H1 (cell line): ENCODE data around the gene MAGI2. TPM values are rescaled to one million over a fixed set of nuclear protein-coding genes. Genes with fewer than 3 reads are reported as not detected.

Experiments used
- CTCF ChIA-PET: fragments of 300-600 bp; sonication (Branson Sonifier 250); formaldehyde crosslinking; loops from one replicate; lab custom pipeline; 2021; ENCODE audit not compliant: partially characterized antibody; lab: Charles Lee
- POLR2A ChIA-PET: fragments of 300-600 bp; sonication (Branson Sonifier 250); formaldehyde crosslinking; loops from one replicate; lab custom pipeline; 2021; ENCODE audit warnings: inconsistent platforms; ENCODE audit not compliant: partially characterized antibody; lab: Charles Lee
- DNase-seq, 2 experiments: peaks; one replicate each; pipeline versions ENCODE4 v3.0.0 to v3.0.0-alpha.2; 2010 to 2022; ENCODE audit warnings: low spot score in 2 of 2, low read depth in 1 of 2, mixed read lengths in 1 of 2
- FAIRE-seq: peaks from 2 replicates; lab custom pipeline; 2011; peaks lifted over from hg19 to GRCh38; lab: Jason Lieb, UNC
- H2AFZ ChIP-seq: 2 replicates; pipeline ENCODE4 v1.8.1; 2012; ENCODE audit warnings: low read length, inconsistent platforms
- H2AK5ac ChIP-seq: 2 replicates; pipeline ENCODE4 v1.6.1; 2013; ENCODE audit warnings: low read depth, low read length
- H2BK120ac ChIP-seq: replicated peaks from 2 replicates; pipeline ENCODE3; 2013; ENCODE audit warnings: low read depth, low read length, inconsistent platforms
- H2BK12ac ChIP-seq: 2 replicates; pipeline ENCODE4 v1.6.1; 2013; ENCODE audit warnings: low read depth, low read length
- H2BK15ac ChIP-seq: 2 replicates; pipeline ENCODE4 v1.6.1; 2013; ENCODE audit warnings: low read length
- H2BK20ac ChIP-seq: 2 replicates; pipeline ENCODE4 v1.6.1; 2013; ENCODE audit warnings: low read length
- H2BK5ac ChIP-seq: 2 replicates; pipeline ENCODE4 v1.6.1; 2013; ENCODE audit warnings: low read depth, low read length
- H3K14ac ChIP-seq: 2 replicates; pipeline ENCODE4 v1.6.1; 2013; ENCODE audit warnings: inconsistent platforms; ENCODE audit not compliant: insufficient read length
- H3K18ac ChIP-seq: 2 replicates; pipeline ENCODE4 v1.6.1; 2013; ENCODE audit warnings: low read length; ENCODE audit errors: extremely low read depth
- H3K23ac ChIP-seq: 2 replicates; pipeline ENCODE4 v1.6.1; 2013; ENCODE audit warnings: inconsistent platforms; ENCODE audit not compliant: insufficient read length
- H3K23me2 ChIP-seq: 2 replicates; pipeline ENCODE4 v1.6.1; 2013; ENCODE audit warnings: low read depth, low read length
- H3K27ac ChIP-seq: 2 replicates; pipeline ENCODE4 v1.6.1; 2011; ENCODE audit warnings: low read depth, low read length, inconsistent platforms
- H3K27me3 ChIP-seq, 4 experiments: replicated peaks in 1 of 4; 1 replicate in 1 of 4; 2 replicates in 3 of 4; pipeline versions ENCODE4 v1.6.1 to v1.8.1; 2011 to 2013; ENCODE audit warnings: low read length in 3 of 4, mild to moderate bottlenecking in 3 of 4, inconsistent platforms in 2 of 4, mixed read lengths in 2 of 4, moderate library complexity in 1 of 4; ENCODE audit not compliant: control insufficient read depth in 3 of 4, insufficient read depth in 3 of 4; ENCODE audit errors: extremely low read depth in 1 of 4
- H3K36me3 ChIP-seq, 4 experiments: 2 replicates each; pipeline versions ENCODE4 v1.6.1 to v1.8.1; 2011 to 2013; ENCODE audit warnings: mild to moderate bottlenecking in 4 of 4, low read length in 3 of 4, moderate library complexity in 2 of 4, control low read depth in 1 of 4, inconsistent platforms in 1 of 4; ENCODE audit not compliant: insufficient read depth in 4 of 4, control insufficient read depth in 2 of 4
- H3K4ac ChIP-seq: replicated peaks from 2 replicates; pipeline ENCODE3; 2013; ENCODE audit warnings: low read length, low read depth, mixed read lengths, inconsistent platforms; ENCODE audit not compliant: insufficient read length
- H3K4me1 ChIP-seq, 4 experiments: replicated peaks in 1 of 4; 1 replicate in 1 of 4; 2 replicates in 3 of 4; pipeline versions ENCODE4 v1.6.1 to v1.8.1; 2011 to 2013; ENCODE audit warnings: low read length in 3 of 4, inconsistent platforms in 2 of 4, mixed read lengths in 1 of 4; ENCODE audit not compliant: insufficient read depth in 4 of 4, control insufficient read depth in 3 of 4
- H3K4me2 ChIP-seq, 2 experiments: 2 replicates each; pipeline versions ENCODE4 v1.6.1 to v1.8.1; 2011 to 2013; ENCODE audit warnings: low read depth in 2 of 2, low read length in 2 of 2, control low read depth in 1 of 2, inconsistent platforms in 1 of 2, mild to moderate bottlenecking in 1 of 2; ENCODE audit not compliant: insufficient read depth in 1 of 2
- H3K4me3 ChIP-seq, 4 experiments: fragments of 200-600, 300-600 bp in 1 of 4; sonication (generic), shearing (Covaris generic), sonication (Bioruptor Twin) in 1 of 4; 2 replicates each; pipeline versions ENCODE4 v1.5.1 to v1.8.1; 2011 to 2016; ENCODE audit warnings: low read length in 4 of 4, low read depth in 3 of 4, control low read depth in 2 of 4, inconsistent platforms in 2 of 4, mild to moderate bottlenecking in 2 of 4, mixed read lengths in 1 of 4, moderate library complexity in 1 of 4; ENCODE audit not compliant: insufficient read depth in 2 of 4; ENCODE audit errors: extremely low read depth in 1 of 4
- H3K56ac ChIP-seq: replicated peaks from 2 replicates; pipeline ENCODE3; 2013; ENCODE audit warnings: low read depth, mild to moderate bottlenecking, mixed read lengths, low read length, inconsistent platforms; ENCODE audit not compliant: insufficient read length
- H3K79me1 ChIP-seq: 2 replicates; pipeline ENCODE4 v1.6.1; 2013; ENCODE audit warnings: low read depth, low read length, control low read depth
- H3K79me2 ChIP-seq, 2 experiments: 2 replicates each; pipeline versions ENCODE4 v1.6.1 to v1.8.1; 2012 to 2013; ENCODE audit warnings: low read length in 2 of 2, mild to moderate bottlenecking in 2 of 2, inconsistent platforms in 1 of 2; ENCODE audit not compliant: insufficient read depth in 2 of 2, control insufficient read depth in 1 of 2
- H3K9ac ChIP-seq, 4 experiments: replicated peaks in 1 of 4; 1 replicate in 1 of 4; 2 replicates in 3 of 4; pipeline versions ENCODE4 v1.6.1 to v1.8.1; 2011 to 2013; ENCODE audit warnings: low read depth in 3 of 4, low read length in 3 of 4, control low read depth in 2 of 4, mild to moderate bottlenecking in 2 of 4, moderate library complexity in 2 of 4, inconsistent platforms in 1 of 4; ENCODE audit errors: extremely low read depth in 1 of 4
- H3K9me3 ChIP-seq, 2 experiments: 2 replicates each; pipeline versions ENCODE4 v1.6.1 to v1.8.1; 2012 to 2013; ENCODE audit warnings: mild to moderate bottlenecking in 2 of 2, moderate library complexity in 2 of 2, control low read depth in 1 of 2, inconsistent platforms in 1 of 2, low read depth in 1 of 2, low read length in 1 of 2, mixed read lengths in 1 of 2; ENCODE audit not compliant: insufficient read depth in 2 of 2
- H4K20me1 ChIP-seq, 2 experiments: replicated peaks in 1 of 2; 2 replicates each; pipeline versions ENCODE3 to v1.8.1; 2011 to 2013; ENCODE audit warnings: inconsistent platforms in 2 of 2, low read length in 2 of 2, mild to moderate bottlenecking in 1 of 2; ENCODE audit not compliant: insufficient read depth in 2 of 2, control insufficient read depth in 1 of 2
- H4K5ac ChIP-seq: 2 replicates; pipeline ENCODE4 v1.6.1; 2013; ENCODE audit warnings: low read length, low read depth, mixed read lengths, inconsistent platforms; ENCODE audit not compliant: insufficient read length
- H4K8ac ChIP-seq: 2 replicates; pipeline ENCODE4 v1.8.0; 2013; ENCODE audit warnings: mild to moderate bottlenecking, moderate library complexity, low read length, inconsistent platforms; ENCODE audit not compliant: insufficient read depth; ENCODE audit errors: extremely low read depth
- H4K91ac ChIP-seq: replicated peaks from 2 replicates; pipeline ENCODE3; 2013; ENCODE audit warnings: low read length, mixed read lengths, inconsistent platforms; ENCODE audit not compliant: insufficient read length
- CBX8 ChIP-seq: fragments of 300-800, 300-1000 bp; sonication (generic); IDR thresholded peaks from 2 replicates; pipeline ENCODE4 v1.7.1; 2016; ENCODE audit warnings: low read depth, low read length, borderline replicate concordance
- CHD1 ChIP-seq: IDR thresholded peaks from 2 replicates; pipeline ENCODE4 v1.6.1; 2012; ENCODE audit warnings: low read depth, low read length, improper control_type of control experiment
- GABPA ChIP-seq: IDR thresholded peaks from 2 replicates; pipeline ENCODE4 v1.6.1; 2011; ENCODE audit warnings: mild to moderate bottlenecking, low read length, moderate library complexity, borderline replicate concordance; ENCODE audit not compliant: insufficient read depth
- GTF2F1 ChIP-seq: IDR thresholded peaks from 2 replicates; pipeline ENCODE4 v1.6.1; 2012; ENCODE audit warnings: low read depth, low read length, improper control_type of control experiment, borderline replicate concordance
- HDAC6 ChIP-seq: IDR thresholded peaks from one replicate; pipeline ENCODE4 v1.7.1; 2012; ENCODE audit warnings: low read depth, mild to moderate bottlenecking, inconsistent platforms, low read length, moderate library complexity
- KDM5A ChIP-seq: fragments of 200-600 bp; IDR thresholded peaks from 2 replicates; pipeline ENCODE4 v1.7.1; 2012; ENCODE audit warnings: mild to moderate bottlenecking, low read length, inconsistent platforms, mixed read lengths
- MAFK ChIP-seq: IDR thresholded peaks from 2 replicates; pipeline ENCODE4 v1.6.1; 2012; ENCODE audit warnings: low read depth, mild to moderate bottlenecking, improper control_type of control experiment, low read length
- POLR2AphosphoS5 ChIP-seq: IDR thresholded peaks from 2 replicates; pipeline ENCODE4 v1.6.1; 2011; ENCODE audit warnings: low read depth, low read length
- RXRA ChIP-seq: IDR thresholded peaks from 2 replicates; pipeline ENCODE4 v1.6.1; 2011; ENCODE audit warnings: low read depth, mild to moderate bottlenecking, low read length, moderate library complexity; ENCODE audit not compliant: insufficient read depth
- SIRT6 ChIP-seq: IDR thresholded peaks from one replicate; pipeline ENCODE4 v1.7.1; 2012; ENCODE audit warnings: low read length, inconsistent platforms
- TAF1 ChIP-seq: IDR thresholded peaks from 2 replicates; pipeline ENCODE4 v1.6.1; 2011; ENCODE audit warnings: mild to moderate bottlenecking, low read depth, low read length
- ZNF274 ChIP-seq: IDR thresholded peaks from 2 replicates; pipeline ENCODE4 v1.7.0; 2012; ENCODE audit warnings: low read length, borderline replicate concordance; ENCODE audit errors: extremely low read depth
- WGBS, 2 experiments: shearing (Covaris generic) in 1 of 2; methylation state at CpG; one replicate each; pipeline versions ENCODE4 v1.1.6 to v1.1.7; 2013 to 2015; ENCODE audit warnings: low lambda C conversion rate in 2 of 2, mixed read lengths in 2 of 2, inconsistent platforms in 1 of 2, low coverage in 1 of 2, missing lambda C conversion rate in 1 of 2; ENCODE audit not compliant: insufficient replicate concordance in 2 of 2, insufficient coverage in 1 of 2, insufficient read length in 1 of 2; ENCODE audit errors: extremely low coverage in 1 of 2, missing lambda C conversion rate in 1 of 2; 5-methylcytosine and 5-hydroxymethylcytosine counted together
- polyA plus RNA-seq, 7 experiments: library from polyadenylated mRNA; depleted of rRNA in 3 of 7; stranded (reverse) in 5 of 7; unstranded in 2 of 7; fragments of >200 nt in 5 of 7; fragments of 200-250 nt in 2 of 7; gene quantifications; 1 replicate in 5 of 7; 2 replicates in 1 of 7; 4 replicates in 1 of 7; pipeline versions ENCODE4 v1.2.1 to v1.2.3, GENCODE V29; 2011 to 2013; ENCODE audit warnings: missing spikeins in 2 of 7, mixed read lengths in 2 of 7
- total RNA-seq: library from RNA; stranded (reverse); fragmentation: NEBNext Ultra II Directional; extraction: Animal tissue kit (Norgen Biotek cat#: 25700); gene quantifications from 2 replicates; pipeline ENCODE4 v1.2.1, GENCODE V29; 2021

MAGI2 gene
- total and polyA plus RNA-seq, 2 of the 8 experiments (the other 6 are each of a cell fraction or from before 2014, with no cell fraction given): 6.0 to 27.3 TPM

DNA sequence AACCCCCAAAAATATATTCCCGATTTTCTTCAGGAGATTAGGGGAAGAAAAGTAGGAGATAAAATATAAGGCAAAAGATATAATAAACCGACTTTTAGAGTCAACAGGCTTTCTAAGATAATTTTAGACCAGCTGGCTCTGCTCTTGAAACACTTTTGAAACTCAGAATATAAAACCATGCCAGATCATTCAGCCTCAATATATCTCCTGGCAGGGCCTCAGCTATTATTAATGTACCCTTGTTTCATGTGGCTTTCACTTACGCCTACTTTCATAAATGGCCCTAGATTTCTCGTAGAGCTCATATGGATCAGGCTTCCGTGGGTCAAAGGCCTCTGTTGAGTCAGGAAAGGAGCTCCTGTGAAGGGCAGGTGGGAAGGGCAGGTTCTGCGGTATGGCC is 1258.9 kb downstream of the MAGI2 start:
- no peak overlapping the region for H4K91ac ChIP-seq
- no peak overlapping the region for H2BK120ac ChIP-seq
- no peak overlapping the region for H2BK5ac ChIP-seq
- POLR2A ChIA-PET: no interaction called here
- H3K79me2 ChIP-seq: no peaks in the 10 kb centered on the region
- H4K8ac ChIP-seq: no peak overlapping the region
- H2BK20ac ChIP-seq: no peak overlapping the region
- 94% methylated on average over 6 of the region's 6 CpGs; no CpG with 5 or more reads in 1 of the 2 experiments for WGBS, 2 experiments
- H3K27me3 ChIP-seq: no peaks in the 10 kb centered on the region
- no peak for FAIRE-seq
- H3K4me2 ChIP-seq: no peak overlapping the region
- no peaks in the 10 kb centered on the region; the same call in 1 of the 2 replicates for H3K79me1 ChIP-seq
- peaks cover 0 to 2% (median 0%) of the 10 kb centered on the region in 4 experiments; a peak in 2 of 8 replicates for H3K36me3 ChIP-seq
- H4K5ac ChIP-seq: no peak overlapping the region
- no peak for TF ChIP-seq GABPA
- TF ChIP-seq CBX8: no peak
- TF ChIP-seq POLR2AphosphoS5: no peak
- TF ChIP-seq RXRA: no peak
- TF ChIP-seq SIRT6: no peak
- TF ChIP-seq KDM5A: no peak
- no peak for TF ChIP-seq ZNF274
- no peak for TF ChIP-seq CHD1
- no peak for TF ChIP-seq MAFK
- no peak for TF ChIP-seq TAF1
- TF ChIP-seq HDAC6: no peak
- no peak for TF ChIP-seq GTF2F1
- no peaks in the 10 kb centered on the region for H3K9me3 ChIP-seq
- DNase-seq: no peak
- H2AFZ ChIP-seq: no peak overlapping the region
- H2AK5ac ChIP-seq: no peak overlapping the region
- no peak overlapping the region for H2BK15ac ChIP-seq
- no peak overlapping the region for H3K27ac ChIP-seq
- no peak overlapping the region for H3K4ac ChIP-seq
- no peak overlapping the region for H3K9ac ChIP-seq
- H3K4me1 ChIP-seq: no peaks in the 10 kb centered on the region
- H2BK12ac ChIP-seq: no peak overlapping the region
- H3K14ac ChIP-seq: no peak overlapping the region
- H3K4me3 ChIP-seq: no peak overlapping the region
- CTCF ChIA-PET: interaction anchor here (0.5 to 1.5 kb wide), 2 partner anchors 15 to 201 kb away, joined by 3 to 4 read pairs; no protein-coding TSS in a partner anchor
- H4K20me1 ChIP-seq: no peaks in the 10 kb centered on the region
- no peak overlapping the region for H3K18ac ChIP-seq
- H3K23ac ChIP-seq: no peak overlapping the region
- H3K23me2 ChIP-seq: no peaks in the 10 kb centered on the region
- no peak overlapping the region for H3K56ac ChIP-seq
